OCI-LY7 (cell line): ENCODE data around the gene SHISAL1. TPM values are rescaled to one million over a fixed set of nuclear protein-coding genes. Genes with fewer than 3 reads are reported as not detected.

Source experiments
- BruUV-seq: library from RNA; stranded (reverse); fragments of 400-500 nt; replicated peaks from 2 replicates; lab custom pipeline; 2021; lab: Mats Ljungman, UMichigan
- CTCF ChIA-PET: fragments of 300-600 bp; sonication (Branson Sonifier 250); formaldehyde crosslinking; loops from one replicate; lab custom pipeline; 2022; ENCODE audit warnings: antibody characterized with exemption; ENCODE audit not compliant: unreplicated experiment; lab: Charles Lee
- POLR2A ChIA-PET: fragments of 300-600 bp; sonication (Branson Sonifier 250); formaldehyde crosslinking; loops from one replicate; lab custom pipeline; 2022; ENCODE audit warnings: antibody characterized with exemption; lab: Charles Lee
- DNase-seq: peaks from one replicate; pipeline ENCODE4 v3.0.0-alpha.2; 2015; ENCODE audit warnings: low spot score
- H2AFZ ChIP-seq: fragments of 200-600 bp; sonication (generic), shearing (Covaris generic); 2 replicates; pipeline ENCODE4 v1.6.1; 2014; ENCODE audit warnings: mild to moderate bottlenecking, antibody characterized with exemption, low read length, moderate library complexity
- H3K27ac ChIP-seq: fragments of 200-600 bp; sonication (generic); 2 replicates; pipeline ENCODE4 v1.5.1; 2014; ENCODE audit warnings: mixed run types, low read depth, mild to moderate bottlenecking, moderate library complexity, low read length, inconsistent platforms; ENCODE audit not compliant: poor library complexity, severe bottlenecking
- H3K36me3 ChIP-seq: fragments of 200-600 bp; sonication (generic); 2 replicates; pipeline ENCODE4 v1.6.1; 2014; ENCODE audit warnings: mild to moderate bottlenecking, antibody characterized with exemption, low read length, moderate library complexity, mixed read lengths; ENCODE audit not compliant: insufficient read depth
- H3K4me1 ChIP-seq: fragments of 200-600 bp; sonication (generic); 2 replicates; pipeline ENCODE4 v1.5.1; 2014; ENCODE audit warnings: mild to moderate bottlenecking, low read length; ENCODE audit not compliant: insufficient read depth, poor library complexity, severe bottlenecking
- H3K4me2 ChIP-seq: fragments of 200-600 bp; sonication (generic); 2 replicates; pipeline ENCODE4 v1.6.1; 2014; ENCODE audit warnings: mild to moderate bottlenecking, low read length
- H3K4me3 ChIP-seq: fragments of 200-600 bp; sonication (generic); 2 replicates; pipeline ENCODE4 v1.5.1; 2014; ENCODE audit warnings: mild to moderate bottlenecking, low read depth, low read length; ENCODE audit not compliant: poor library complexity, severe bottlenecking
- H3K79me2 ChIP-seq: fragments of 200-600 bp; sonication (generic); 2 replicates; pipeline ENCODE4 v1.6.1; 2016; ENCODE audit warnings: low read depth, mild to moderate bottlenecking, low read length, moderate library complexity, mixed read lengths; ENCODE audit not compliant: insufficient read depth
- H3K9me2 ChIP-seq: fragments of 200-600 bp; sonication (generic); 2 replicates; pipeline ENCODE4 v1.6.1; 2016; ENCODE audit warnings: mild to moderate bottlenecking, low read length, mixed read lengths; ENCODE audit not compliant: insufficient read depth
- H3K9me3 ChIP-seq: fragments of 200-600 bp; sonication (generic); 2 replicates; pipeline ENCODE4 v1.6.1; 2014; ENCODE audit warnings: mild to moderate bottlenecking, mixed run types, low read length, mixed read lengths
- H4K20me1 ChIP-seq: fragments of 200-600 bp; sonication (generic); 2 replicates; pipeline ENCODE4 v1.6.1; 2014; ENCODE audit warnings: mild to moderate bottlenecking, antibody characterized with exemption, low read length, moderate library complexity, mixed read lengths; ENCODE audit not compliant: insufficient read depth
- EZH2phosphoT487 ChIP-seq: fragments of 200-600 bp; sonication (generic); IDR thresholded peaks from 2 replicates; pipeline ENCODE4 v1.6.1; 2018; ENCODE audit warnings: low read depth, borderline replicate concordance, mild to moderate bottlenecking, mixed run types, antibody characterized with exemption, low read length, moderate library complexity, mixed read lengths
- intact Hi-C: fragments of 100-400 bp; cut with micrococcal nuclease; formaldehyde crosslinking; loops from one replicate; pipeline ENCODE4 v1.10.0; 2022; ENCODE audit not compliant: unreplicated experiment
- total RNA-seq, 2 experiments: library from RNA; depleted of rRNA in 1 of 2; stranded (reverse); fragments of >200 nt in 1 of 2; shearing (Covaris generic) in 1 of 2; gene quantifications; 2 replicates each; pipeline ENCODE4 v1.2.3, GENCODE V29; 2014 to 2022
- TF ChIP-seq, protein P1 (sequence below): fragments of 200-600 bp; sonication (generic); conservative IDR thresholded peaks from 2 replicates; pipeline ENCODE4 v1.5.1; 2014; ENCODE audit warnings: mild to moderate bottlenecking, antibody characterized with exemption, low read length, moderate library complexity, mixed read lengths

Gene SHISAL1
- total RNA-seq, 2 experiments from 2014 or later = not detected

DNA sequence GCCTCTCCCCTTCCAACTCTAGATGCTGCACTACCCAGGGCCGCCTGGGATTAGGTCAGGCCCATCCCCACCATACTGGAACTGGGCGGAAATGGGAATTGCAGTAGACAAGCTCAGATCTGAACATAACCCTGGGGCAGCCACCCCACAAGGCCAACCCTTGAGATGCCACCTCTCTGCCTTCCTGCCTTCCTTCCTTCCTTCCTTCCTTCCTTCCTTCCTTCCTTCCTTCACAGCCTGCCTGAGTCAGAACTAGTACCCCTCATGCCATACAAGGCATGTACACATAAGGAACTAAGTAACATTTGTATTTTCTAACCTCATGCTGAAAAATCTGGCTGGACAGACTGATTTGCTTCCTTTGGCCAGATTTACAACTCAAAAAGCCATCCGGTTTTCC, 28.0 kb downstream of the SHISAL1 start:
- no TSS peak for BruUV-seq
- CTCF ChIA-PET = interaction anchor here (0.6 kb wide), 1 partner anchor 1035 kb away, joined by 6 read pairs; no protein-coding TSS in a partner anchor

DNA sequence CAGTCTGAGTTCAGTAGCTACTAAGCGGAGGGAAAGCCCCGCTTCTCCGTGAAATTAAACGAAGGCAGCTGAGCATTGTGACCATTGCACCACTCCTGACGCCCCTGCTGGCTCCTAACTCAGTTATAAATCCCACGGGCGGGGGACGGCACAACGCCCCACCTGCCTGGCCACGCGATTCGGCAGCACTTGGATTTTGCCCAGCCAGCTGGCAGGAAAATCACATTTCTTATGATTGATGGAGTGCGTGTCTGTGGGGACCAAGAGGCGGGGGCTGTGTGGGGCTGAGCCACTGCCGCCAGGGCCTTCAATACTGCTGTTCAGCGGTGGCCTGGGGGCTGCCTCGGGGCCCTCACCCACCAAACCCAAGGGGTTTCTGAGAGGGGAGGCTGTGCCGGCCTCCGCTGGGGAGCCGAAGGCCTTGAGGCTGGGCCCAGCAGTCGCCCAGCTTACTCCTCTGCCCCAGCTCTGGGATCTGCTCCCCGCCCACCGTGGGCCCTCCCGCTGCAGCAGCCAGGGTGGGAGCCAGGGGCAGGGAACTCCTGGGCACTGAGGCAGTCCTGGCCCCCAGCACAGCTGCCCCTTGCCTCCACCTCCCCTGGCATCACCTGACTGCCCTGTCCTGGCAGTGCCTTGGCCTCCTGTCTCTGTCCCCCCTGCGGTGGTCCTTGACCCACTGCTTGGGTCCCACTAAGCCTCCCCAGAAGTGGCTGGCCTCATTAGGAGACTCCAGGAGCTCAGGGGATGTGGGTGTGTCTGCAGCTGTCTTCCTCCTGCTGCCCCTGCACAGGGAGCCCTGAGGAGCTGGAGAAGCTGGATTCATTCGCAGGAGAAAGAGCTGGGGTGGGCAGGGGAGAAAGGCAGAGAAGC, 30.7 kb downstream of the SHISAL1 start:
- Histone ChIP-seq H3K4me2 (no peak overlapping the region), H3K36me3 (no peaks in the 10 kb centered on the region), H3K4me3 (no peak overlapping the region), H3K9me2 (no peaks in the 10 kb centered on the region), H3K9me3 (no peaks in the 10 kb centered on the region), H3K4me1 (no peaks in the 10 kb centered on the region), H3K79me2 (no peaks in the 10 kb centered on the region), H3K27ac (no peak overlapping the region), H4K20me1 (no peaks in the 10 kb centered on the region), H2AFZ (no peak overlapping the region)
- no peak for TF ChIP-seq EZH2phosphoT487
- TF ChIP-seq, protein P1, sequence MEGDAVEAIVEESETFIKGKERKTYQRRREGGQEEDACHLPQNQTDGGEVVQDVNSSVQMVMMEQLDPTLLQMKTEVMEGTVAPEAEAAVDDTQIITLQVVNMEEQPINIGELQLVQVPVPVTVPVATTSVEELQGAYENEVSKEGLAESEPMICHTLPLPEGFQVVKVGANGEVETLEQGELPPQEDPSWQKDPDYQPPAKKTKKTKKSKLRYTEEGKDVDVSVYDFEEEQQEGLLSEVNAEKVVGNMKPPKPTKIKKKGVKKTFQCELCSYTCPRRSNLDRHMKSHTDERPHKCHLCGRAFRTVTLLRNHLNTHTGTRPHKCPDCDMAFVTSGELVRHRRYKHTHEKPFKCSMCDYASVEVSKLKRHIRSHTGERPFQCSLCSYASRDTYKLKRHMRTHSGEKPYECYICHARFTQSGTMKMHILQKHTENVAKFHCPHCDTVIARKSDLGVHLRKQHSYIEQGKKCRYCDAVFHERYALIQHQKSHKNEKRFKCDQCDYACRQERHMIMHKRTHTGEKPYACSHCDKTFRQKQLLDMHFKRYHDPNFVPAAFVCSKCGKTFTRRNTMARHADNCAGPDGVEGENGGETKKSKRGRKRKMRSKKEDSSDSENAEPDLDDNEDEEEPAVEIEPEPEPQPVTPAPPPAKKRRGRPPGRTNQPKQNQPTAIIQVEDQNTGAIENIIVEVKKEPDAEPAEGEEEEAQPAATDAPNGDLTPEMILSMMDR = no peak
- no peak for DNase-seq
- no TSS peak for BruUV-seq
- ChIA-PET CTCF (no interaction called here), POLR2A (no interaction called here)
- intact Hi-C loops = no loop called here

More for the DNA sequence above, 28.0 kb downstream of the SHISAL1 start:
- Histone ChIP-seq H2AFZ (no peak overlapping the region), H3K4me1 (no peaks in the 10 kb centered on the region), H3K4me2 (no peak overlapping the region), H3K27ac (no peak overlapping the region), H3K36me3 (no peaks in the 10 kb centered on the region), H3K79me2 (no peaks in the 10 kb centered on the region), H3K9me3 (no peaks in the 10 kb centered on the region), H4K20me1 (no peaks in the 10 kb centered on the region), H3K4me3 (no peak overlapping the region), H3K9me2 (no peaks in the 10 kb centered on the region)
- POLR2A ChIA-PET = no interaction called here
- no peak for DNase-seq
- intact Hi-C loops = no loop called here
- TF ChIP-seq, protein P1 = no peak
- TF ChIP-seq EZH2phosphoT487 = no peak

DNA sequence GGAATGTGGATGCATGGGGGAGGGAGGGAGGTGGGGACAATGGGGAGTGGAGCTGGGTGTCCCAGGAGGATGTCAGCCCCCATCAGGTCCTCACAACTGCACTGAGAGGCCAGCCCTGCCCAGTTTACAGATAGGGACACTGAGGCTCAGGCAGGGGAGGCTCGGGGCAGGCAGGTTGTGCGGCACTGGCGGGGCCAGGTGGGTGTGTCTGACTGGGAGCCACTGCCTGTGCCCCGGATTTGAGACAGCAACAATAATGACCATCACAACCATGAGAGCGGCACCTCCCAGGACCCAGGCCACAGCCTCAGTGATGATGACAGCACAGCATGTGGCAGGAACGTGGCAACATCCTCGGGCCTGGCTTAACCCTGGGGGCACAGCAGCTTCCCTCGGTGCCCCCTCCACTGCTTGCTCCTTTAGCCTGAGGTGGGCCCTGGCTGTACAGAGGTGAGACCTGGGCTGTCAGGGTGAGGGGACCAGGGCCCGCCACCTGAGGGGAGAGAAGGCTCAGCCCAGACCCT, 32.0 kb downstream of the SHISAL1 start:
- no peak overlapping the region for H3K4me3 ChIP-seq
- no peaks in the 10 kb centered on the region for H3K36me3 ChIP-seq
- H3K4me1 ChIP-seq = no peaks in the 10 kb centered on the region
- no peaks in the 10 kb centered on the region for H3K9me3 ChIP-seq
- H3K9me2 ChIP-seq = no peaks in the 10 kb centered on the region
- intact Hi-C loops = no loop called here
- no peaks in the 10 kb centered on the region for H3K79me2 ChIP-seq
- no peak for DNase-seq
- TF ChIP-seq, protein P1 = no peak
- TF ChIP-seq EZH2phosphoT487 = no peak
- H3K4me2 ChIP-seq = no peak overlapping the region
- no peak overlapping the region for H3K27ac ChIP-seq
- POLR2A ChIA-PET = no interaction called here
- no TSS peak for BruUV-seq
- H4K20me1 ChIP-seq = no peaks in the 10 kb centered on the region
- H2AFZ ChIP-seq = no peak overlapping the region
- CTCF ChIA-PET = no interaction called here
